Adrenal gland (tissue), 12 donors: Measurements from ENCODE around the gene VRK1. TPM values are rescaled to one million over a fixed set of nuclear protein-coding genes. Genes with fewer than 3 reads are reported as not detected.

Experiments
- DNase-seq, 7 donors: peaks; one replicate each; pipeline ENCODE4 v3.0.0-alpha.2; 2019 to 2020
- H3K27ac ChIP-seq, 5 donors: fragments of 200-600 bp; sonication (generic) in 4 of 5; 1 replicate in 3 of 5; 2 replicates in 2 of 5; pipeline versions ENCODE4 v1.5.1 to v1.8.0; 2016 to 2020; ENCODE audit warnings: mild to moderate bottlenecking in 1 of 5
- H3K27me3 ChIP-seq: fragments of 200-600 bp; 2 replicates; pipeline ENCODE4 v1.8.0; 2021
- H3K36me3 ChIP-seq, 2 donors: fragments of 200-600 bp; replicated peaks in 1 of 2; 1 replicate in 1 of 2; 2 replicates in 1 of 2; pipeline versions ENCODE4 v1.5.1 to v1.8.0; 2018 to 2022
- H3K4me1 ChIP-seq, 2 donors: fragments of 200-600 bp; replicated peaks in 1 of 2; 1 replicate in 1 of 2; 2 replicates in 1 of 2; pipeline versions ENCODE4 v1.5.1 to v1.8.0; 2018 to 2021
- H3K4me3 ChIP-seq, 4 donors: fragments of 200-600 bp; sonication (generic) in 3 of 4; one replicate each; pipeline ENCODE4 v1.5.1; 2016 to 2018
- H3K9me3 ChIP-seq, 3 donors: fragments of 200-600 bp; sonication (generic) in 1 of 3; replicated peaks in 1 of 3; 1 replicate in 2 of 3; 2 replicates in 1 of 3; pipeline versions ENCODE4 v1.5.1 to v1.8.0; 2016 to 2021
- CTCF ChIP-seq, 6 experiments: fragments of 450-650 bp in 4 of 6; fragments of 200-600 bp in 2 of 6; sonication (generic) in 1 of 6; IDR thresholded peaks; 1 replicate in 5 of 6; 2 replicates in 1 of 6; pipeline versions ENCODE4 v1.5.1 to v1.8.0; 2016 to 2021; ENCODE audit warnings: antibody characterized with exemption in 6 of 6, mild to moderate bottlenecking in 2 of 6, moderate library complexity in 1 of 6
- POLR2A ChIP-seq, 2 donors: fragments of 450-650 bp; IDR thresholded peaks; one replicate each; pipeline ENCODE4 v1.6.1; 2017; ENCODE audit warnings: antibody characterized with exemption in 2 of 2, mild to moderate bottlenecking in 2 of 2, moderate library complexity in 1 of 2
- WGBS, 4 donors: extraction: QIAGEN DNeasy Blood & Tissue Kit in 2 of 4; methylation state at CpG; one replicate each; pipeline versions ENCODE4 v1.1.5 to v1.1.7; 2013 to 2017; 5-methylcytosine and 5-hydroxymethylcytosine counted together
- intact Hi-C, 2 donors: fragments of 100-400 bp; cut with DNase I; formaldehyde crosslinking; loops; one replicate each; pipeline versions ENCODE4 v1.14.1 to v1.15.0; 2022 to 2023
- polyA plus RNA-seq, 3 donors: library from polyadenylated mRNA; stranded (reverse); fragments of 200-250 nt in 2 of 3; fragments of 350-450 nt in 1 of 3; fragmentation: Illumina TruSeq in 1 of 3; extraction: RNeasy Lipid Tissue Mini Kit (QIAGEN cat#74804) in 1 of 3; gene quantifications; one replicate each; pipeline ENCODE4 v1.2.3, GENCODE V29; 2013 to 2014
- total RNA-seq, 9 donors: library from RNA; depleted of rRNA in 4 of 9; stranded (reverse); fragments of >200 nt in 4 of 9; fragments of 120-200 nt in 1 of 9; fragmentation: NEBNext Ultra II Directional in 1 of 9; extraction: Animal tissue kit (Norgen Biotek cat#: 25700) in 1 of 9; gene quantifications; one replicate each; pipeline versions ENCODE4 v1.1.0 to v1.2.4, GENCODE V29; 2013 to 2023
- donor health status: healthy with polysubstance abuse.
- donor health status: Bipolar disorder and iron deficiency.
- donor health status: DM: yes; HTN: yes; CAD: no.
- donor health status: DM: no; HTN: no; CAD: no.
- donor health status: DM: no; HTN: no; CAD: no.
- donor health status: DM: yes; HTN: yes; CAD: no.

Gene VRK1
- total and polyA plus RNA-seq, 12 donors, result 2.9 to 25.5 (median 7.0) TPM

GRCh38 chr14:96844857-96845570, 47.8 kb downstream of the VRK1 start:
- no peak overlapping the region for H3K4me3 ChIP-seq
- no peaks in the 10 kb centered on the region for H3K4me1 ChIP-seq
- H3K27ac ChIP-seq, result no peak overlapping the region
- WGBS, 4 donors, result 91 to 95% (median 93%) methylated on average over 1 of the region's 1 CpG
- no peaks in the 10 kb centered on the region for H3K9me3 ChIP-seq
- H3K27me3 ChIP-seq, result no peaks in the 10 kb centered on the region
- no peaks in the 10 kb centered on the region for H3K36me3 ChIP-seq
- no peak for TF ChIP-seq CTCF (IDR thresholded peaks at IDR 0.05)
- DNase-seq, result no peak
- intact Hi-C loops, result no loop called here

DNA sequence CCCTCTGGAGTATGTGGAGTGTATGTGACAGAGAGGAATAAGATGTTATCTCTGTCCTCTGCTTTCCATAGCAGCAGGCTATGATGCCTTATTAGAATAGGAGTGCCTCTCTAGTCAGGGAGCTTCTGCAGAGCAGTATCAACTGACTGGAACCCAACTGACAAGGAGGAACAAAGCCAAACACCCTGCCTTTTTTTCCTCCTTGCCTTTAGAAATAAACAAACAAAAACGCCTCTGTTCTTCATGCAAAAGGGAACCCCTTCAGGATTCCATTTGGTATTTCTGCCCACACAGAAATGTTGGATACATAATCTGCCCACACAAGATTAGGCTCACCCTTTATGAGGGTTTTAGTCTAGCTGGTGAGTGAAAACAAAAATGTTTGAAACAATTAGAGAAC, 50.3 kb downstream of the VRK1 start:
- H3K4me1 ChIP-seq, result no peaks in the 10 kb centered on the region
- 77 to 95% (median 85%) methylated on average over 1 of the region's 1 CpG for WGBS, 4 donors
- no peaks in the 10 kb centered on the region for H3K36me3 ChIP-seq
- no peak for DNase-seq
- TF ChIP-seq POLR2A (IDR thresholded peaks at IDR 0.05), result no peak
- TF ChIP-seq CTCF (IDR thresholded peaks at IDR 0.05), result no peak
- H3K9me3 ChIP-seq, result no peaks in the 10 kb centered on the region
- intact Hi-C loops, result no loop called here
- no peak overlapping the region for H3K4me3 ChIP-seq
- no peak overlapping the region for H3K27ac ChIP-seq
- H3K27me3 ChIP-seq, result no peaks in the 10 kb centered on the region

- no peak for DNase-seq
- no peak overlapping the region for H3K4me3 ChIP-seq
- intact Hi-C loops, result no loop called here
- TF ChIP-seq POLR2A (IDR thresholded peaks at IDR 0.05), result no peak
- no peak for TF ChIP-seq CTCF (IDR thresholded peaks at IDR 0.05)
- no peak overlapping the region for H3K27ac ChIP-seq
- 93 to 97% (median 95%) methylated on average over 4 of the region's 4 CpGs for WGBS, 4 donors
- H3K4me1 ChIP-seq, result no peaks in the 10 kb centered on the region
- H3K27me3 ChIP-seq, result no peaks in the 10 kb centered on the region
- H3K9me3 ChIP-seq, result no peaks in the 10 kb centered on the region
- H3K36me3 ChIP-seq, result no peaks in the 10 kb centered on the region
These were observed 50.8 kb downstream of the VRK1 start for GRCh38 chr14:96848011-96848410.

DNA sequence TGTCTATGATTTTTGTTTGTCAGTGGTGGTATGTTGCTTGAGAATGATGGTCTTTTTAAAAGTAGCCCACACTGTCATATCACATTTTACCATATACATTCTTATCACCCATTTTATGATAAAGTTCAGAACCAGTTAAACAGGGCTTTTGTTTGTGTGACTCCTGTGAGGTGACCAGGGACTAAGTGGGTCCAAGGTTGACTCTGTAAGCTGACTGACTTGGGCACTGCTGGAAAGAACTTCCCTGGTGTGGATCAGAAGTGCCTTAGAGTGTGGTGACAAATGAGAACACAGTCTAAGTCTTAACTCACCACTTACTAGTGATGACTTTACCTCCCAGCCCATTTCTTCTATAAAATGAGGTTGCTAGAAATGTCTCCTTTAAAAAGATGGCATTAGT, 52.6 kb downstream of the VRK1 start:
- Histone ChIP-seq H3K9me3 (no peaks in the 10 kb centered on the region), H3K4me3 (no peak overlapping the region), H3K36me3 (no peaks in the 10 kb centered on the region), H3K27ac (no peak overlapping the region), H3K27me3 (no peaks in the 10 kb centered on the region), H3K4me1 (no peaks in the 10 kb centered on the region)
- TF ChIP-seq CTCF (IDR thresholded peaks at IDR 0.05) (no peak), POLR2A (IDR thresholded peaks at IDR 0.05) (no peak)
- no peak for DNase-seq
- intact Hi-C loops, result no loop called here
